K562 (cell line): ENCODE measurements around the gene SLCO2B1. TPM values are rescaled to one million over a fixed set of nuclear protein-coding genes. Genes with fewer than 3 reads are reported as not detected.

Source experiments
- BRD4 ChIP-seq: fragments of 200-600 bp; sonication (generic); IDR thresholded peaks from 2 replicates; pipeline ENCODE4 v1.6.1; 2017; ENCODE audit warnings: inconsistent platforms
- BRD9 ChIP-seq: fragments of 450-650 bp; IDR thresholded peaks from 2 replicates; pipeline ENCODE4 v1.6.1; 2018; ENCODE audit warnings: low read depth; ENCODE audit not compliant: partially characterized antibody
- CCAR2 ChIP-seq: fragments of 200-400 bp; formaldehyde crosslinking; IDR thresholded peaks from 2 replicates; pipeline ENCODE4 v1.6.1; 2017; ENCODE audit warnings: mild to moderate bottlenecking, low read depth, low read length
- DNMT1 ChIP-seq: fragments of 450-650 bp; IDR thresholded peaks from 2 replicates; pipeline ENCODE4 v1.6.1; 2016; ENCODE audit warnings: antibody characterized with exemption, mild to moderate bottlenecking
- DPF2 ChIP-seq: fragments of 450-650 bp; IDR thresholded peaks from 2 replicates; pipeline ENCODE4 v1.6.1; 2016
- FOXJ2 ChIP-seq: fragments of 200-800 bp; sonication (Bioruptor generic); IDR thresholded peaks from 2 replicates; pipeline ENCODE4 v1.6.1; 2016; ENCODE audit warnings: missing genetic modification characterization, missing compliant biosample characterization
- GABPB2 ChIP-seq: fragments of 250-450 bp; sonication (Bioruptor Pico); conservative IDR thresholded peaks from 2 replicates; pipeline ENCODE4 v1.5.1; 2021; ENCODE audit warnings: mild to moderate bottlenecking
- GATAD2B ChIP-seq: fragments of 450-650 bp; IDR thresholded peaks from 2 replicates; pipeline ENCODE4 v1.6.1; 2017; ENCODE audit warnings: mild to moderate bottlenecking, borderline replicate concordance
- HDAC2 ChIP-seq: fragments of 450-650 bp; IDR thresholded peaks from 2 replicates; pipeline ENCODE4 v1.6.1; 2016; ENCODE audit warnings: mild to moderate bottlenecking
- HIVEP1 ChIP-seq: fragments of 250-450 bp; sonication (Bioruptor Pico); IDR thresholded peaks from 2 replicates; pipeline ENCODE4 v1.4.0; 2020; ENCODE audit warnings: mild to moderate bottlenecking
- HMBOX1 ChIP-seq: sonication (generic); IDR thresholded peaks from 2 replicates; pipeline ENCODE4 v1.6.1; 2016
- KAT8 ChIP-seq: fragments of 450-650 bp; IDR thresholded peaks from 2 replicates; pipeline ENCODE4 v1.6.1; 2016; ENCODE audit warnings: low read depth, mild to moderate bottlenecking
- MCM7 ChIP-seq, 2 experiments: fragments of 450-650 bp; IDR thresholded peaks; 2 replicates each; pipeline ENCODE4 v1.6.1; 2016 to 2018
- NELFE ChIP-seq: IDR thresholded peaks from 2 replicates; pipeline ENCODE4 v1.6.1; 2011; ENCODE audit warnings: mild to moderate bottlenecking; ENCODE audit not compliant: insufficient read depth, insufficient read length
- NFRKB ChIP-seq: fragments of 450-650 bp; IDR thresholded peaks from 2 replicates; pipeline ENCODE4 v1.6.1; 2016; ENCODE audit warnings: low read depth
- NKRF ChIP-seq: fragments of 450-650 bp; IDR thresholded peaks from 2 replicates; pipeline ENCODE4 v1.6.1; 2016; ENCODE audit warnings: borderline replicate concordance
- SAP30 ChIP-seq: fragments of 200-600 bp; sonication (generic); IDR thresholded peaks from 2 replicates; pipeline ENCODE4 v1.6.1; 2012; ENCODE audit warnings: borderline replicate concordance, low read depth, mild to moderate bottlenecking, moderate library complexity, low read length, control low read depth, inconsistent platforms; ENCODE audit not compliant: insufficient read depth, poor library complexity, severe bottlenecking
- SLC30A9 ChIP-seq: fragments of 250-450 bp; sonication (Bioruptor Pico); IDR thresholded peaks from 2 replicates; pipeline ENCODE4 v1.8.0; 2022; ENCODE audit warnings: mild to moderate bottlenecking, moderate library complexity
- SMAD4 ChIP-seq: fragments of 250-450 bp; sonication (Bioruptor Pico); conservative IDR thresholded peaks from 2 replicates; pipeline ENCODE4 v1.8.0; 2021; ENCODE audit warnings: inconsistent platforms, mild to moderate bottlenecking, moderate library complexity
- ZFP1 ChIP-seq: fragments of 450-650 bp; formaldehyde crosslinking; IDR thresholded peaks from 2 replicates; pipeline ENCODE4 v1.4.0; 2020; ENCODE audit warnings: mild to moderate bottlenecking, mixed read lengths
- ZNF407 ChIP-seq: fragments of 450-650 bp; IDR thresholded peaks from 2 replicates; pipeline ENCODE4 v1.6.1; 2016; ENCODE audit warnings: low read depth
- polyA plus RNA-seq, 8 experiments: library from polyadenylated mRNA; depleted of rRNA in 4 of 8; stranded (reverse) in 5 of 8; unstranded in 3 of 8; fragments of >200 nt; fragmentation: Nextera tagmentation in 2 of 8; fragmentation: Illumina TruSeq in 1 of 8; extraction: Ambion mirVana in 2 of 8; extraction: Trizol in 1 of 8; gene quantifications; 2 replicates each; pipeline versions ENCODE4 v1.2.1 to v1.2.3, GENCODE V29; 2011 to 2014; ENCODE audit warnings: inconsistent platforms in 1 of 8, missing spikeins in 1 of 8
- total RNA-seq, 7 experiments: library from RNA; depleted of rRNA in 6 of 7; stranded (reverse); fragments of >200 nt in 6 of 7; fragmentation: Illumina TruSeq in 2 of 7; extraction: Trizol in 2 of 7; gene quantifications; 2 replicates each; pipeline versions ENCODE4 v1.2.1 to v1.2.3, GENCODE V29; 2011 to 2021; ENCODE audit warnings: low replicate concordance in 1 of 7

SLCO2B1 gene
- total and polyA plus RNA-seq, 9 of the 15 experiments (the other 6 are each of a cell fraction or from before 2014, with no cell fraction given) = 0.70 to 14.7 (median 7.6) TPM

GRCh38 chr11:75214411-75214821, 63.5 kb downstream of the SLCO2B1 start (continued):
- TF ChIP-seq NELFE (no peak), SMAD4 (CRISPR knock-in tag) (peak; percentile 65), DNMT1 (no peak), GATAD2B (no peak), NKRF (no peak), MCM7 (IDR thresholded peaks at IDR 0.05) (no peak), GABPB2 (CRISPR knock-in tag) (no peak), ZNF407 (no peak), DPF2 (no peak), NFRKB (no peak), BRD4 (no peak), FOXJ2 (no peak), BRD9 (no peak), SAP30 (no peak), ZFP1 (no peak), HIVEP1 (no peak), CCAR2 (no peak), SLC30A9 (CRISPR knock-in tag) (no peak), KAT8 (no peak), HMBOX1 (no peak), HDAC2 (peak; percentile 90)
